NB4 (cell line): ENCODE measurements around the gene SHROOM2.

Experiments used
- DNase-seq: peaks from one replicate; pipeline ENCODE4 v3.0.0; 2010; ENCODE audit warnings: low read depth
- H3K4me3 ChIP-seq: one replicate; pipeline ENCODE4 v1.5.1; 2011; ENCODE audit warnings: mild to moderate bottlenecking, low read depth, low read length, moderate library complexity
- CTCF ChIP-seq: IDR thresholded peaks from one replicate; pipeline ENCODE4 v1.5.1; 2012; ENCODE audit warnings: low read depth, low read length
- MAX ChIP-seq: IDR thresholded peaks from 2 replicates; pipeline ENCODE4 v1.6.1; 2011; ENCODE audit warnings: low read depth, low read length
- MYC ChIP-seq: IDR thresholded peaks from 2 replicates; pipeline ENCODE4 v1.6.1; 2011; ENCODE audit warnings: low read depth, low read length
- POLR2A ChIP-seq: IDR thresholded peaks from 2 replicates; pipeline ENCODE4 v1.6.1; 2011; ENCODE audit warnings: mild to moderate bottlenecking; ENCODE audit not compliant: insufficient read length; ENCODE audit errors: extremely low read depth

SHROOM2 gene

DNA sequence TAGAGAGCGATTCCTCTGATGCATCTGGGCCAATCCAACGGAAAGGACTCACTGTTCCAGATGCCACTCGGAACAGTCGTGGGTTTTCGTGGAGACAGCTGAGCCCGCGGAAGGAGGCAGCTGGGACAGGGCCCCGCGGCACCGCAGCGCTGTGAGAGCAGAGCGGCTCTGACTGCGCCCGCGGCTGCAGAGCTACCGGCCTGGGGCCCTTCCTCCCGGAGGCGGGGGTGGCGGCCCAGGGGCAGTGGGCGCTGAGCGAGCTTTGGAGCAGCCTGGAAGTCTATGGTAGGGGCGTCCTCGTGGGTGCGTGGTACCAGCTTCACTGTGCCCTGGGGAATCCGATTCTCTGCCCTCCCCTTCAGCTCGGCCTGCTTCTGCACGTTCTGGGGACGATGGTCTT lies 205.8 kb downstream of the SHROOM2 start:
- no peak for DNase-seq
- H3K4me3 ChIP-seq, result no peak overlapping the region
- no peak for TF ChIP-seq MYC
- no peak for TF ChIP-seq CTCF

GRCh38 chrX:9992724-9993123 lies 206.5 kb downstream of the SHROOM2 start:
- TF ChIP-seq MYC, result no peak
- no peak for TF ChIP-seq MAX
- no peak for TF ChIP-seq POLR2A
- no peak for TF ChIP-seq CTCF
- DNase-seq, result no peak
- no peak overlapping the region for H3K4me3 ChIP-seq

DNA sequence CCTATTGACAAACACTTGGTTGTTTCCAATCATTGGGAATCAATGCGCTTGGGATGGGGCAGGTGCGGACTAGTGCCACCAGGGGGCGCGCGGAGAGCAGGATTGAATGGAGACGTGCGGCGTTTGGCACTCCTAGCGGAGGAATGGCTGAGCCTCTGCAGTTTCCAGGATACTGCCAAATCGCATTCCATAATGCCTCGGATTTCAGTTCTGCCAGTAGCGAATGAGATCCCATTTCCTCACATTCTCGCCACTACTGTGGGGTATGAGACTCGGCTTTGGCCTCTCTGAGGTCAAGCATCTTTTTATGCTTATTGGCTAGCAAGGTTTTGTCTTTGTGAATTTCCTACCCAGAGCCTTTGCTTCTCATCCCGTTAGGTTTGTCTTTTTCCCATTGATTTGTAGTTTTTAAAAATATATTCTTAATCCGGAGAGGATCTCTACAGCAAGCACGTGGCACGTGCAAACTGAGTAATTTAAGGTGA lies 209.7 kb downstream of the SHROOM2 start:
- TF ChIP-seq MAX (no peak), CTCF (peak; percentile 81), POLR2A (no peak), MYC (no peak)
- H3K4me3 ChIP-seq, result no peak overlapping the region
- DNase-seq, result peak; percentile 63

GRCh38 chrX:9997041-9997440 lies 210.8 kb downstream of the SHROOM2 start:
- no peak for DNase-seq
- no peak overlapping the region for H3K4me3 ChIP-seq
- TF ChIP-seq MYC (no peak), CTCF (no peak), MAX (no peak), POLR2A (no peak)

DNA sequence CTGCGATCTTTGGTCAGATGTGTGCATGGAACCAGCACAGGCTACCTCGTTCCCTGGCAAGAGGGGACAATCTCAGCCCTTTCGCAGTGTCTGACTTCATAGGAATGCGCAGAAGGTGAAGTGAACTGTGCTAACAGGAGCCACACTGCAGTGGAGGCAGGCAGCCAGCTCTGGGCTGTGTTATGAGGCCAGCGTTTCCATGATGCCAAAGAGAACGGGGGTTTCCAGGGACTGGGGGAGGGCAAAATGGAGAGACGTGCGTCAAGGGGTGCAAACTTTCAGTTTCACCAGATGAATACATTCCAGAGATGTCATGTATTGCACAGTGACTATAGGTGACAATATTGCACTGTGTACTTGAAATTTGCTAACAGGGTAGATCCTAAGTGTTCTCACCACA lies 211.3 kb downstream of the SHROOM2 start:
- TF ChIP-seq POLR2A (no peak), MAX (no peak), CTCF (no peak), MYC (no peak)
- H3K4me3 ChIP-seq, result no peak overlapping the region
- no peak for DNase-seq
